Endothelial cell of umbilical vein (primary cell): ENCODE results near the gene TMEM37.

Experiments used
- POLR2A ChIP-seq: IDR thresholded peaks from 2 replicates; pipeline ENCODE4 v1.6.1; 2012; ENCODE audit warnings: low read depth, mild to moderate bottlenecking, control low read depth, low read length
- POLR2AphosphoS5 ChIP-seq: IDR thresholded peaks from 2 replicates; pipeline ENCODE4 v1.6.1; 2012; ENCODE audit warnings: low read depth, mild to moderate bottlenecking, control low read depth, low read length, moderate library complexity; ENCODE audit not compliant: insufficient read depth
- TF ChIP-seq, protein P1 (sequence below), 2 donors: IDR thresholded peaks; 1 replicate in 1 of 2; 2 replicates in 1 of 2; pipeline ENCODE4 v1.5.1; 2011; ENCODE audit warnings: low read length in 2 of 2, mild to moderate bottlenecking in 2 of 2, moderate library complexity in 2 of 2, control low read depth in 1 of 2, inconsistent platforms in 1 of 2, low read depth in 1 of 2; ENCODE audit not compliant: insufficient read depth in 1 of 2; ENCODE audit errors: extremely low read depth in 1 of 2

DNA sequence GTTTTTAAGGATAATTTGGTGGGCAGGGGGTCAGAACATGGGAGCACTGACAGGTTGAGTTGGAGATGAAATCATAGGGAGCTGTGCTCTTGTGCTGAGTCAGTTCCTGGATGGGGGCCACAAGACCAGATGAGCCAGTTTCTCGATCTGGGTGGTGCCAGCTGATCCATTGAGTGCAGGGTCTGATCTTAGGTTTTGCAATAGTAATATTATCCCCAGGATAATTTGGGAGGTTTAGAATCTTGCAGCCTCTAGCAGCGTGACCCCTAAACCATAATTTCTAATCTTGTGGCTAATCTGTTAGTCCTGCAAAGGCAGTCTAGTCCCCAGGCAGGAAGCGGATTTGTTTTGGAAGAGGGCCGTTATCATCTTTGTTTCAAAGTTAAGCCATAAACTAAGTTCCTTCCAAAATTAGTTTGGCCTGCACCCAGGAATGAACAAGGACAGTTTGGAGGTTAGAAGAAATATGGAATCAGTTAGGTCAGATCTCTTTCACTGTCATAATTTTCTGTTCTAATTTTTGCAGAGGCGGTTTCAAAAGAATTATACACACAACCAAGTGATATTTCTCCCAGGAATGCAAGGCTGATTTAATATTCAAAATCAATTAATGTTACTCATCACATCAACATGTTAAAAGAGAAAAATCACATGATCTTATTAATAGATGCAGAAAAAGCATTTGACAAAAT lies 41.9 kb upstream of the TMEM37 start:
- no peak for TF ChIP-seq POLR2A
- TF ChIP-seq, protein P1, sequence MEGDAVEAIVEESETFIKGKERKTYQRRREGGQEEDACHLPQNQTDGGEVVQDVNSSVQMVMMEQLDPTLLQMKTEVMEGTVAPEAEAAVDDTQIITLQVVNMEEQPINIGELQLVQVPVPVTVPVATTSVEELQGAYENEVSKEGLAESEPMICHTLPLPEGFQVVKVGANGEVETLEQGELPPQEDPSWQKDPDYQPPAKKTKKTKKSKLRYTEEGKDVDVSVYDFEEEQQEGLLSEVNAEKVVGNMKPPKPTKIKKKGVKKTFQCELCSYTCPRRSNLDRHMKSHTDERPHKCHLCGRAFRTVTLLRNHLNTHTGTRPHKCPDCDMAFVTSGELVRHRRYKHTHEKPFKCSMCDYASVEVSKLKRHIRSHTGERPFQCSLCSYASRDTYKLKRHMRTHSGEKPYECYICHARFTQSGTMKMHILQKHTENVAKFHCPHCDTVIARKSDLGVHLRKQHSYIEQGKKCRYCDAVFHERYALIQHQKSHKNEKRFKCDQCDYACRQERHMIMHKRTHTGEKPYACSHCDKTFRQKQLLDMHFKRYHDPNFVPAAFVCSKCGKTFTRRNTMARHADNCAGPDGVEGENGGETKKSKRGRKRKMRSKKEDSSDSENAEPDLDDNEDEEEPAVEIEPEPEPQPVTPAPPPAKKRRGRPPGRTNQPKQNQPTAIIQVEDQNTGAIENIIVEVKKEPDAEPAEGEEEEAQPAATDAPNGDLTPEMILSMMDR (IDR thresholded peaks at IDR 0.05; ENCODE audit: extremely low read depth in 1 of 2, insufficient read depth in 1 of 2, low read depth in 1 of 2, low read length in 2 of 2): no peak
- TF ChIP-seq POLR2AphosphoS5: no peak
